ENCODE data around the gene UBE2I.
"Not testable (repeated sequence)": the region's sequence is repeated elsewhere in the genome, so short reads cannot be mapped to it uniquely, and the experiment has no call there.

The UBE2I gene

GRCh38 chr16:1308977-1309885 is at the start of gene UBE2I:
TSS of gene UBE2I (plus strand) at chr16:1309636. CDS start at chr16:1314031, 4,395 bp downstream.
- peak; percentile 97 for DNase-seq

- DNase-seq, result no peak
Observed at GRCh38 chr16:1259760-1260068, 49.7 kb upstream of the UBE2I start.

- no peak for DNase-seq
Observed at GRCh38 chr16:1260101-1260680, 49.2 kb upstream of the UBE2I start.

DNA sequence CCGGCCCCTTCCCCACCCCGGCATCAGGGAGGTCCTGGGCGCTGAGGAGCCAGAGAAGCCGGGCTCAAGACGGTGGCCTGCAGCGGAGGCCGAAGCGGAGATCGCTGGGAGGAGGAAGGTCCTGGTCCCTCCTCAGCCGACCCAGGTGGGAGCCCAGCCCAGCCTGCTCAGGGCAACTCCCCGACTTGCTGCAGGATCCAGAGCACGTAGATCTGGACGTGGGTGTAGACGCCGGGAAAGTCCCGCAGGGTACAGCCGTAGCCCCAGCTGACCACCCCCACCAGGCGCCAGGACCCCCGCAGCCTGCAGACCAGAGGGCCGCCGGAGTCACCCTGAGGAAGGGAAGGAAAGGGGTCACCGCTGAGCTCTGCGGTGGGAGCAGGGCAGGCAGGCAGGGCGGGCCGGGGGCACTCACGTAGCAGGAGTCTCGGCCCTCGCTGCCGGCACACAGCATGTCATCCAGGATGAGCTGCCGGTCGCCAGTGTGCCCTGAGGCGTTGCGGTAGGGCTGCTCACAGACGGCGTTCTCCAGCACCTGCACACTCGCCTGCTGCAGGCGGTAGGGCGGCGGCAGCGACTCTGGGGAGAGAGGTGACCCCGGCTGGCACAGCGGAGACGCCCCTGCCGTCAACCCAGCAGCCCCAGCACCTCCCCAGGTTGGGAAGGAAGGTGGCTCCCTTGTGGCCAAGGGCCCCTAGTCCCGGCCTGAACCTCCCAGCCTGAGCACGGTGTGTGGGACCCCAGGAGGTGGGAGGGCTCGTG is 48.1 kb upstream of the UBE2I start:
- no peak for DNase-seq

GRCh38 chr16:1262210-1262845 is 47.1 kb upstream of the UBE2I start:
- no peak for DNase-seq

GRCh38 chr16:1262846-1263221 is 46.6 kb upstream of the UBE2I start:
- no peak for DNase-seq

GRCh38 chr16:1263591-1264344 is 45.7 kb upstream of the UBE2I start:
- DNase-seq, result no peak

DNA sequence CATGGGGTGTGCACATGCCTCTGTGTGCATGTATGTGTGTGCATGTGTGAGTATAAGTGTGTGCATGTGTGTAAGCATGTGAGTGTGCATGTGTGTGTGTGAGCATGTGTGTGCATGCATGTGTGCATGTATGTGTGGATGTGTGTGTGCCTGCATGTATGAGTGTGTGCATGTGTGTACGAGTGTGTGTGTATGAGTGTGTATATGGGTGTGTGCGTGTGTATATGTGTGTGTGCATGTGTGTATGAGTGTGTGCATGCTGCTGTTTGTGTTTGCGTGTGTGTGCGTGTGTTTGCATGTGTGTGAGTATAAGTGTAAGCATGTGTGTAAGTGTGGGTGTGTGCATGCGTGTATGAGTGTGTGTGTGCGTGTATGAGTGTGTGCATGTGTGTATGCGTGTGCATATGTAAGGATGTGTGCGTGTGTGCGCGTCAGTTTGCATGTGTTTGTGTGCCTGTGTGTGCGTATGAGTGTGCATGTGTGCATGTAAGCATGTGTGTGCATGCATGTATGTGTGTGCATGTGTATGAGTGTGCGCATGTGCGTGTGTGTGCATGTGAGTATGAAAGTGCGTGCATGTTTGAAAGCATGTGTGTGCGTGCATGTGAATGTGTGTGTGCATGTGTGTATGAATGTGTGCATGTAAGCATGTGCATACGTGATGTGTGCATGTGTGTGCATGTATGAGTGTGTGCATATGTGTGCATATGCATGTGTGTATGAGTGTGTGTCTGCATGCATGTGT is 44.9 kb upstream of the UBE2I start:
- DNase-seq, result no peak

GRCh38 chr16:1265090-1265630 is 44.3 kb upstream of the UBE2I start:
- no peak for DNase-seq

GRCh38 chr16:1265826-1266225 is 43.6 kb upstream of the UBE2I start:
- no peak for DNase-seq

DNA sequence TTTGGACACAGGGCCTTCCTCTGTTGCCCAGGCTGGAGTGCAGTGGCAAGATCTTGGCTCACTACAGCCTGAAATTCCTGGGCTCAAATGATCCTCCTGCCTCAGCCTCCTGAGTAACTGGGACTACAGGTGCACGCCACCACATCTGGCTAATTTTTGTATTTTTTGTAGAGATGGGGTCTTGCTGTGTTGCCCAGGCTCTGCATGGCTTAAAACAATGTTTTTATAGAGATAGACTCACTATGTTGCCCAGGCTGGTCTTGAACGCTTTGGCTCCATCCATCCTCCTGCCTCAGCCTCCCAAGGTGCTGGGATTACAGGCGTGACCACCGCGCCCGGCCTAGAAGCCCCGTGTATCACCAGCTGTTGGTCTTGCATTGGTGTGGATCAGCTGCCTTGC is 40.0 kb upstream of the UBE2I start:
- not testable (repeated sequence) for DNase-seq

GRCh38 chr16:1271380-1271723 is 38.1 kb upstream of the UBE2I start:
- DNase-seq, result no peak

GRCh38 chr16:1271724-1272413 is 37.6 kb upstream of the UBE2I start:
- not testable (repeated sequence) for DNase-seq

- DNase-seq, result no peak
Observed at GRCh38 chr16:1272453-1273198, 36.8 kb upstream of the UBE2I start.

DNA sequence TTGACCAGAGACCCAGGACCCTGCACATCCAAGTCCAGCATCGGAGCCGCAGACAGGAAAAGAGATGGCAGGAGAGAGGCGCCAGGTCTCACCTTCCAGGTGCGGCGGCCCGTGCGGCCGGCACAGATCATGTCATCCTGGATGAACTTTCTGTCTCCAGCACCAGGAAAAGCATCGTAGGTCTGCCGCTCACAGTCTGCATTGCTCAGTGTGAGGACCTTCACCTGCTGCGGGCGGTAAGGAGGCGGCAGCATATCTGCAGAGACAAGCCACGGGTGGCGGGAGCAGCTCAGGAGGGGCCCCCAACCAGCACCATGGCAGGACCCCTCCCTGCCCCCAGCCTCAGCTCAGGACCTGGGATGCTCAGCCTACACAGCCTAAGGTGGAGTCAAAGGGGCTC is 35.6 kb upstream of the UBE2I start:
- DNase-seq, result no peak

DNA sequence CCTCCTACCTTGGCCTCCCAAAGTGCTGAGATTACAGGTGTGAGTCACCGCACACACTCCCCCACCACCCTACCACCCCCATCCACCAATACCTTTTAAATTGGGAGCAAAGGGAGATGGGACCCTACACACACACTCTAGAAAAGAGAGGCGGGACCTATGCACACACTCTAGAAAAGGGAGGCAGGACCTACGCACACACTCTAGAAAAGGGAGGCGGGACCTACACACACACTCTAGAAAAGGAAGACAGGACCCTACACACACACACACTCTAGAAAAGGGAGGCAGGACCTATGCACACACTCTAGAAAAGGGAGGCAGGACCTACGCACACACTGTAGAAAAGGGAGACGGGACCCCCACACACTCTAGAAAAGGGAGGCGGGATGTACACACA is 34.7 kb upstream of the UBE2I start:
- no peak for DNase-seq

DNA sequence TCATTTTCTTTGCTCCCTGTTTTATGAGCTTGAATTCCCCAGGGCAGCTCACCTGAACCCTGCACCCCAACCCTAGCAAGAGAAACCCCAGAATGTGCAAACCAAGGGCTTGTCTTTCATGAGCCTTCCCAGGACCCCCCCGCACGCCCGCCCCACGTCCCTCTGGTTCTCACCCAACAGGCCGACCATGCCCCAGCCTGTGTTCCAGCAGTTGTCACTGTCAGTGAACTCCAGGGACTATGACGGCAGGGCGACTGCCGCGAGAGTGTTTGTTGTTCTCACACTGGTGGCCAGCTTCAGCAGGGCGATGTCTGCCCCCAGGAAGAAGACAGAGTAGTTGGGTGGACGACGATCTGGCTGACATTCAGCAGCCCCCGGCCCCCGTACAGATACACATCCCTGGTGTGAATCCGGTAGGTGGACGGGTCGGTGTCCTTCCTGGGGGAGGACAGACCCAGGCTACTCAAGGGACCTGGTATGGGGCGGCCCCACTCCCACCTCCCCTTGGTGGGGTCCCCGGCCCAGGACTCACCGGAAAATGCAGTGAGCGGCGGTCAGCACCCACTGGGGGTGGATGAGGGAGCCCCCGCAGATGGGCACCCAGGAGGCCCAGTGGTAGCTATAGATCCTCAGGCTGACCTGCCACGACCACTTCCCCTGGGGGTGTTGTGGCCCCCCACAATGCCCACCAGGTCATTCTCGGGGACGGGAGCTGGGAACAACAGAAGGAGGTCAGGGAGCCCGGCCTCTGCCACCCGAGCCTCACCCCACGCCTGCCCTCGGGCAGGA is 33.5 kb upstream of the UBE2I start:
- DNase-seq, result no peak

DNA sequence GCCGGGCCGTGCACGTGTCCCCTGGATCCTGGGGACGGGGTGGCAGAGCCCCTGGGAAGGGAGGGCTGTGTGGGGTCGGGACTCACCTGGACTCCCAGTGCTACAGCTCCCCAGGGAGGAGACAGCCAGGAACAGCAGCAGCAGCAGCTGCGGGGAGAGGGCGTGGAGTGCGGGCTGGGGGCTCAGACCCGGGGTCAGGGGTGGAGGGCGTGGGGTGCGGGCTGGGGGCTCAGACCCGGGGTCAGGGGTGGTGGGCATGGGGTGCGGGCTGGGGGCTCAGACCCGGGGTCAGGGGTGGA is 32.9 kb upstream of the UBE2I start:
- DNase-seq, result no peak

DNA sequence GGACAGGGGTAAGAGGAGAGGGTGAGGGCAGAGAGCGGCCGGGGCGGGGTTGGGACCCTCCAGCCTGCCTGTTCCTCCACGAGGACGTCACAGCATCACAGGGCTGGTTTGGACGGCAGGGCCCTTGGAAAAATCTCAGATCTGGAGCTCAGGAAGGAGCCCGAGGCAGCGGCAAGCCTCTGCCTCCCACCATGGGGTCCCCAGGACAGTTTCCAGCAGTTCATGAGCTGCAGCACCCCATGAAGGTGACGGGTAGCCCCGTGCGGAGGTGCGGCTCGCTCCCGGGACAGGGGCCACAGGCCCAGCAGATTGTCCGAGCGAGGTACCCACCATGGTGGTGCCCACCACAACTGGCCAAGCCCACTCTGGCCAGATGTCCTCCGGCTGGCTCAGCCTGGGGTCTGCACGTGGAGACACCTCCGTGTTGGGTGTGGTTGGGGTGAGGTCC is 32.3 kb upstream of the UBE2I start:
- no peak for DNase-seq
